HEK293 (cell line): ENCODE data around the gene MPV17L2.

Experiments
- CTCF ChIA-PET: fragments of 350-600 bp; formaldehyde crosslinking; extraction: SDS; loops from one replicate; lab custom pipeline; 2021; ENCODE audit warnings: antibody characterized with exemption; lab: Yijun Ruan, JAX
- POLR2A ChIA-PET: fragments of 300-600 bp; formaldehyde crosslinking; extraction: SDS; loops from one replicate; lab custom pipeline; 2020; ENCODE audit warnings: antibody characterized with exemption, inconsistent platforms; lab: Yijun Ruan, JAX
- H3K27ac ChIP-seq: fragments of 200-500 bp; sonication (Bioruptor generic); 2 replicates; pipeline ENCODE4 v1.5.1; 2014; ENCODE audit warnings: low read depth, low read length, control low read depth, inconsistent platforms; ENCODE audit errors: extremely low read depth
- H3K36me3 ChIP-seq, 2 experiments: fragments of 200-500 bp in 1 of 2; sonication (Bioruptor generic) in 1 of 2; 1 replicate in 1 of 2; 2 replicates in 1 of 2; pipeline ENCODE4 v1.5.1; 2014 to 2017; ENCODE audit warnings: inconsistent platforms in 2 of 2, low read length in 2 of 2; ENCODE audit not compliant: control insufficient read depth in 2 of 2, insufficient read depth in 1 of 2
- H3K4me1 ChIP-seq: fragments of 200-500 bp; sonication (Bioruptor generic); 2 replicates; pipeline ENCODE4 v1.5.1; 2014; ENCODE audit warnings: mild to moderate bottlenecking, low read length, inconsistent platforms; ENCODE audit not compliant: control insufficient read depth, insufficient read depth
- H3K4me3 ChIP-seq: 2 replicates; pipeline ENCODE4 v1.5.1; 2011; ENCODE audit warnings: low read depth, mild to moderate bottlenecking, control low read depth, low read length, moderate library complexity
- H3K9me3 ChIP-seq: fragments of 200-500 bp; sonication (Bioruptor generic); 2 replicates; pipeline ENCODE4 v1.5.1; 2014; ENCODE audit warnings: low read depth, low read length, inconsistent platforms; ENCODE audit not compliant: control insufficient read depth, insufficient read depth
- GFI1B ChIP-seq: fragments of 450-650 bp; formaldehyde crosslinking; IDR thresholded peaks from 2 replicates; pipeline ENCODE4 v1.5.1; 2016; ENCODE audit warnings: missing biosample characterization, missing genetic modification characterization
- GLI2 ChIP-seq: fragments of 450-650 bp; formaldehyde crosslinking; IDR thresholded peaks from 2 replicates; pipeline ENCODE4; 2017; ENCODE audit warnings: missing biosample characterization, missing genetic modification characterization, low read depth, borderline replicate concordance
- HOXA7 ChIP-seq: sonication (generic); formaldehyde crosslinking; IDR thresholded peaks from 2 replicates; pipeline ENCODE4 v1.8.1; 2022; ENCODE audit warnings: missing genetic modification reagents, borderline replicate concordance
- KLF7 ChIP-seq: fragments of 450-650 bp; formaldehyde crosslinking; IDR thresholded peaks from 2 replicates; pipeline ENCODE4 v1.5.1; 2016; ENCODE audit warnings: missing biosample characterization, missing genetic modification characterization, borderline replicate concordance
- MYNN ChIP-seq: fragments of 450-650 bp; formaldehyde crosslinking; IDR thresholded peaks from 2 replicates; pipeline ENCODE4 v1.5.1; 2016; ENCODE audit warnings: missing biosample characterization, missing genetic modification characterization, borderline replicate concordance
- ZBTB17 ChIP-seq: fragments of 450-650 bp; formaldehyde crosslinking; IDR thresholded peaks from 2 replicates; pipeline ENCODE4 v1.5.1; 2016; ENCODE audit warnings: missing biosample characterization, missing genetic modification characterization
- ZBTB20 ChIP-seq: fragments of 450-650 bp; formaldehyde crosslinking; IDR thresholded peaks from 2 replicates; pipeline ENCODE4 v1.5.1; 2016; ENCODE audit warnings: missing biosample characterization, missing genetic modification characterization
- ZBTB44 ChIP-seq: fragments of 450-650 bp; IDR thresholded peaks from 2 replicates; pipeline ENCODE4 v1.5.1; 2018; ENCODE audit warnings: missing biosample characterization, mild to moderate bottlenecking, missing genetic modification characterization
- ZFHX2 ChIP-seq: fragments of 450-650 bp; formaldehyde crosslinking; conservative IDR thresholded peaks from 2 replicates; pipeline ENCODE4 v1.5.1; 2016; ENCODE audit warnings: missing biosample characterization, missing genetic modification characterization
- ZFP3 ChIP-seq: fragments of 450-650 bp; formaldehyde crosslinking; IDR thresholded peaks from 2 replicates; pipeline ENCODE4 v1.5.1; 2016; ENCODE audit warnings: low read depth, missing biosample characterization, missing genetic modification characterization
- ZNF148 ChIP-seq: fragments of 450-650 bp; formaldehyde crosslinking; IDR thresholded peaks from 2 replicates; pipeline ENCODE4 v1.5.0; 2017; ENCODE audit warnings: missing biosample characterization, missing genetic modification characterization, borderline replicate concordance
- ZNF175 ChIP-seq: fragments of 450-650 bp; formaldehyde crosslinking; IDR thresholded peaks from 2 replicates; pipeline ENCODE4 v1.5.1; 2016; ENCODE audit warnings: missing biosample characterization, missing genetic modification characterization
- ZNF184 ChIP-seq: fragments of 450-650 bp; IDR thresholded peaks from 2 replicates; pipeline ENCODE4 v1.5.1; 2018; ENCODE audit warnings: missing biosample characterization, mild to moderate bottlenecking, missing genetic modification characterization
- ZNF2 ChIP-seq: fragments of 450-650 bp; formaldehyde crosslinking; IDR thresholded peaks from 2 replicates; pipeline ENCODE4 v1.5.1; 2016; ENCODE audit warnings: missing biosample characterization, missing genetic modification characterization
- ZNF214 ChIP-seq: fragments of 450-650 bp; formaldehyde crosslinking; IDR thresholded peaks from 2 replicates; pipeline ENCODE4 v1.5.1; 2017; ENCODE audit warnings: missing biosample characterization, mild to moderate bottlenecking, missing genetic modification characterization, borderline replicate concordance
- ZNF302 ChIP-seq: fragments of 450-650 bp; formaldehyde crosslinking; IDR thresholded peaks from 2 replicates; pipeline ENCODE4 v1.5.1; 2016; ENCODE audit warnings: missing biosample characterization, missing genetic modification characterization, low read depth
- ZNF362 ChIP-seq: fragments of 450-650 bp; formaldehyde crosslinking; IDR thresholded peaks from 2 replicates; pipeline ENCODE4 v1.5.1; 2016; ENCODE audit warnings: missing biosample characterization, missing genetic modification characterization
- ZNF37A ChIP-seq: fragments of 450-650 bp; IDR thresholded peaks from 2 replicates; pipeline ENCODE4 v1.5.1; 2018; ENCODE audit warnings: missing biosample characterization, missing genetic modification characterization
- ZNF48 ChIP-seq: fragments of 450-650 bp; formaldehyde crosslinking; IDR thresholded peaks from 2 replicates; pipeline ENCODE4 v1.5.1; 2016; ENCODE audit warnings: missing biosample characterization, missing genetic modification characterization
- ZNF501 ChIP-seq: fragments of 450-650 bp; formaldehyde crosslinking; IDR thresholded peaks from 2 replicates; pipeline ENCODE4 v1.5.1; 2016; ENCODE audit warnings: missing biosample characterization, missing genetic modification characterization
- ZNF580 ChIP-seq: fragments of 450-650 bp; formaldehyde crosslinking; IDR thresholded peaks from 2 replicates; pipeline ENCODE4 v1.5.1; 2016; ENCODE audit warnings: missing biosample characterization, missing genetic modification characterization
- ZNF660 ChIP-seq: fragments of 450-650 bp; IDR thresholded peaks from 2 replicates; pipeline ENCODE4 v1.5.1; 2018; ENCODE audit warnings: missing biosample characterization, mild to moderate bottlenecking, missing genetic modification characterization
- ZNF768 ChIP-seq: fragments of 450-650 bp; formaldehyde crosslinking; IDR thresholded peaks from 2 replicates; pipeline ENCODE4 v1.5.1; 2018; ENCODE audit warnings: missing biosample characterization, mild to moderate bottlenecking, missing genetic modification characterization
- ZSCAN23 ChIP-seq: fragments of 450-650 bp; formaldehyde crosslinking; IDR thresholded peaks from 2 replicates; pipeline ENCODE4 v1.5.1; 2016; ENCODE audit warnings: missing biosample characterization, missing genetic modification characterization
- ZSCAN4 ChIP-seq: fragments of 450-650 bp; formaldehyde crosslinking; IDR thresholded peaks from 2 replicates; pipeline ENCODE4 v1.5.1; 2017; ENCODE audit warnings: missing biosample characterization, missing genetic modification characterization

Gene MPV17L2

GRCh38 chr19:18196511-18196845 lies 3.5 kb downstream of the MPV17L2 start:
- Histone ChIP-seq H3K36me3 (peaks cover 4 to 28% of the 10 kb centered on the region in 2 experiments; a peak in 2 of 3 replicates), H3K9me3 (no peaks in the 10 kb centered on the region), H3K4me3 (no peak overlapping the region), H3K4me1 (no peaks in the 10 kb centered on the region), H3K27ac (no peak overlapping the region)
- TF ChIP-seq ZSCAN23 (tag by site-specific recombination) (no peak), ZSCAN4 (tag by site-specific recombination) (no peak), GLI2 (tag by site-specific recombination) (no peak), ZNF660 (tag by site-specific recombination) (no peak), ZFP3 (tag by site-specific recombination) (no peak), ZNF48 (no peak), ZBTB20 (tag by site-specific recombination) (no peak), ZNF302 (no peak), ZBTB17 (tag by site-specific recombination) (no peak), MYNN (tag by site-specific recombination) (no peak), ZNF214 (tag by site-specific recombination) (no peak), ZNF175 (no peak), ZNF37A (tag by site-specific recombination) (no peak), ZNF362 (tag by site-specific recombination) (no peak), ZFHX2 (tag by site-specific recombination) (no peak)
- POLR2A ChIA-PET, result no interaction called here
- CTCF ChIA-PET, result no interaction called here

- no peaks in the 10 kb centered on the region for H3K4me1 ChIP-seq
- POLR2A ChIA-PET, result interaction anchor here (0.6 kb wide), 1 partner anchor 145 kb away, joined by 3 read pairs; no protein-coding TSS in a partner anchor
- no peaks in the 10 kb centered on the region for H3K9me3 ChIP-seq
- no peak for TF ChIP-seq KLF7
- no peak for TF ChIP-seq ZNF768 (tag by site-specific recombination)
- no peak for TF ChIP-seq ZNF362 (tag by site-specific recombination)
- no peak for TF ChIP-seq ZBTB44
- no peak for TF ChIP-seq ZNF148
- no peak for TF ChIP-seq GFI1B (tag by site-specific recombination)
- no peak for TF ChIP-seq ZNF184
- TF ChIP-seq ZNF2, result no peak
- no peak for TF ChIP-seq ZNF580 (tag by site-specific recombination)
- TF ChIP-seq ZNF501 (tag by site-specific recombination), result no peak
- TF ChIP-seq HOXA7 (CRISPR knock-in tag), result no peak
- TF ChIP-seq, all 188 proteins: peak for 0
- CTCF ChIA-PET, result no interaction called here
- no peak overlapping the region for H3K27ac ChIP-seq
- no peak overlapping the region for H3K4me3 ChIP-seq
- H3K36me3 ChIP-seq, result peaks cover 4 to 29% of the 10 kb centered on the region in 2 experiments; a peak in 2 of 3 replicates
Measured at GRCh38 chr19:18197306-18197705, 4.3 kb downstream of the MPV17L2 start.
